ENCODE results near the gene SLC43A1. TPM values are rescaled to one million over a fixed set of nuclear protein-coding genes. Genes with fewer than 3 reads are reported as not detected.

Gene SLC43A1
- total RNA-seq, 1 donor from 2014 or later: 16.2 TPM

DNA sequence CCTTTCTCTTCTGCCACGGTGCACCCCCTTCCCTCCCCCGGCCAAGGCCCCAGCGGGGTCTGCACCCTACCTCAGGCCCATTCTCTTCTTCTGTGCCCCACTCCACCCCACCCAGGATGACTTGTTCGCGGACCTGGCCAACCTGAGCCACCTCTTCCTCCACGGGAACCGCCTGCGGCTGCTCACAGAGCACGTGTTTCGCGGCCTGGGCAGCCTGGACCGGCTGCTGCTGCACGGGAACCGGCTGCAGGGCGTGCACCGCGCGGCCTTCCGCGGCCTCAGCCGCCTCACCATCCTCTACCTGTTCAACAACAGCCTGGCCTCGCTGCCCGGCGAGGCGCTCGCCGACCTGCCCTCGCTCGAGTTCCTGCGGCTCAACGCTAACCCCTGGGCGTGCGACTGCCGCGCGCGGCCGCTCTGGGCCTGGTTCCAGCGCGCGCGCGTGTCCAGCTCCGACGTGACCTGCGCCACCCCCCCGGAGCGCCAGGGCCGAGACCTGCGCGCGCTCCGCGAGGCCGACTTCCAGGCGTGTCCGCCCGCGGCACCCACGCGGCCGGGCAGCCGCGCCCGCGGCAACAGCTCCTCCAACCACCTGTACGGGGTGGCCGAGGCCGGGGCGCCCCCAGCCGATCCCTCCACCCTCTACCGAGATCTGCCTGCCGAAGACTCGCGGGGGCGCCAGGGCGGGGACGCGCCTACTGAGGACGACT, 39.3 kb downstream of the SLC43A1 start:
- Mint-ChIP-seq H3K4me3 (ENCODE audit: unreplicated experiment) (peak overlapping the region; percentile 45), H3K27me3 (ENCODE audit: unreplicated experiment) (peaks cover 68% of the 10 kb centered on the region)

DNA sequence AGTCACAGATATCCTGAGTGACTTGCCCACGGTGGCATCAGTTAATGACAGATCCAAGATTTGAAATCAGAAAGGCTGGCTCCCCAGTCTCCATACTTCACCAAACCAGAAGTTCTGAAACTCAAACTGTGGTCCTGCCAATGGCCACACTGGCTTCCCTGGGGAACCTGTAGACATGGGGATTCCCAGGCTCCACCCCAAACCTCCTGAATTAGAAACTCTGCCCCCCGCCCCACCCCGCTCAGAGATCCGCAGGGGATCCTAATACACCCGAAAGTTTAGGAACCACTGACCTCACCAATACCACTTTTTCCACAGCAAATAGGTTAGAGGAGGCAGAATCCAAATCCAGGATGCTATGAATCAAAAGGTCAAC, 39.8 kb downstream of the SLC43A1 start:
- Mint-ChIP-seq H3K36me3 (ENCODE audit: unreplicated experiment) (no peaks in the 10 kb centered on the region), H3K4me1 (ENCODE audit: unreplicated experiment) (peaks cover 6% of the 10 kb centered on the region), H3K27ac (ENCODE audit: unreplicated experiment) (no peak overlapping the region), H3K9me3 (ENCODE audit: unreplicated experiment) (no peaks in the 10 kb centered on the region), H3K27me3 (ENCODE audit: unreplicated experiment) (peaks cover 64% of the 10 kb centered on the region), H3K4me3 (ENCODE audit: unreplicated experiment) (no peak overlapping the region)
- DNase-seq (ENCODE audit: extremely low spot score, unreplicated experiment): no peak
- TF ChIP-seq, protein P1, sequence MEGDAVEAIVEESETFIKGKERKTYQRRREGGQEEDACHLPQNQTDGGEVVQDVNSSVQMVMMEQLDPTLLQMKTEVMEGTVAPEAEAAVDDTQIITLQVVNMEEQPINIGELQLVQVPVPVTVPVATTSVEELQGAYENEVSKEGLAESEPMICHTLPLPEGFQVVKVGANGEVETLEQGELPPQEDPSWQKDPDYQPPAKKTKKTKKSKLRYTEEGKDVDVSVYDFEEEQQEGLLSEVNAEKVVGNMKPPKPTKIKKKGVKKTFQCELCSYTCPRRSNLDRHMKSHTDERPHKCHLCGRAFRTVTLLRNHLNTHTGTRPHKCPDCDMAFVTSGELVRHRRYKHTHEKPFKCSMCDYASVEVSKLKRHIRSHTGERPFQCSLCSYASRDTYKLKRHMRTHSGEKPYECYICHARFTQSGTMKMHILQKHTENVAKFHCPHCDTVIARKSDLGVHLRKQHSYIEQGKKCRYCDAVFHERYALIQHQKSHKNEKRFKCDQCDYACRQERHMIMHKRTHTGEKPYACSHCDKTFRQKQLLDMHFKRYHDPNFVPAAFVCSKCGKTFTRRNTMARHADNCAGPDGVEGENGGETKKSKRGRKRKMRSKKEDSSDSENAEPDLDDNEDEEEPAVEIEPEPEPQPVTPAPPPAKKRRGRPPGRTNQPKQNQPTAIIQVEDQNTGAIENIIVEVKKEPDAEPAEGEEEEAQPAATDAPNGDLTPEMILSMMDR (IDR thresholded peaks at IDR 0.05): no peak

More for the DNA sequence above, 39.3 kb downstream of the SLC43A1 start:
- Mint-ChIP-seq H3K36me3 (ENCODE audit: unreplicated experiment) (no peaks in the 10 kb centered on the region), H3K9me3 (ENCODE audit: unreplicated experiment) (no peaks in the 10 kb centered on the region), H3K4me1 (ENCODE audit: unreplicated experiment) (peaks cover 6% of the 10 kb centered on the region), H3K27ac (ENCODE audit: unreplicated experiment) (no peak overlapping the region)
- TF ChIP-seq, protein P1 (IDR thresholded peaks at IDR 0.05): no peak
- no peak for DNase-seq (ENCODE audit: extremely low spot score, unreplicated experiment)

DNA sequence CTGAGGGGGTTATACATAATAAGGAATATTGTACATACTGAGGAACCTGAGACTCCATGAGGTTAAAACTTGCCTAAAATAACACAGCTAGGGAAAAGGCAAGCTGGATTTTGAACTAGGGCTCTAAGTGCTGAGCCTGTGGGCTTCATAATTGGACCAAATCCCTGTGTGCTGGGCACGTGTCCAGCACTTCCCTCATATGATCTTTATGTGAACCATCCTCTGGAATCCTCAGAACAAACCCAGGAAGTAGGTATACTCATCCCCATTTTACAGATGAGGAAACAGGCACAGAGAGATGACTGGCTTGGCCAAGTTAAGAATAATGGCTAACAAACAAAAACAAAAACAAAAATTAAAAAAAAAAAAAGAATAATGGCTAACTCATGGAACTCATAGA, 40.3 kb downstream of the SLC43A1 start:
- Mint-ChIP-seq H3K9me3 (ENCODE audit: unreplicated experiment) (no peaks in the 10 kb centered on the region), H3K36me3 (ENCODE audit: unreplicated experiment) (no peaks in the 10 kb centered on the region), H3K4me1 (ENCODE audit: unreplicated experiment) (peaks cover 6% of the 10 kb centered on the region), H3K27me3 (ENCODE audit: unreplicated experiment) (peaks cover 60% of the 10 kb centered on the region), H3K27ac (ENCODE audit: unreplicated experiment) (no peak overlapping the region), H3K4me3 (ENCODE audit: unreplicated experiment) (no peak overlapping the region)
- TF ChIP-seq, protein P1 (IDR thresholded peaks at IDR 0.05): no peak
- DNase-seq (ENCODE audit: extremely low spot score, unreplicated experiment): no peak

DNA sequence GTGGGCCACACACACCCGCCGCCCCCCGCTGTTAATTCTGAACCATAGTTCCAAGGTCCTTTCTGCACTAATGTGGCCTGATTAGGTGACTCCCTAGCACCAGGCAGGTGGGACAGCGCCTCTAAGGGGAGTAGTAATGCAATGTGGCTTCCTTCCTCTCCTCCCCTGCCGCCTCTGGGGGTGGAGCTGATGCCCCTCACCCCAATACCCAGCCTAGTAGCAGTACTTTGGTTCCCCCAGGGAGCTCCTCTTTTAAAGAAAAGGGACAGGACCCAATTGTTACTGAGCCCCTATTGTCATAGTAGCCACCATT, 40.7 kb downstream of the SLC43A1 start:
- DNase-seq (ENCODE audit: extremely low spot score, unreplicated experiment): no peak
- peaks cover 6% of the 10 kb centered on the region for H3K4me1 Mint-ChIP-seq (ENCODE audit: unreplicated experiment)
- no peak overlapping the region for H3K27ac Mint-ChIP-seq (ENCODE audit: unreplicated experiment)
- TF ChIP-seq, protein P1 (IDR thresholded peaks at IDR 0.05): no peak
- H3K36me3 Mint-ChIP-seq (ENCODE audit: unreplicated experiment): no peaks in the 10 kb centered on the region
- H3K27me3 Mint-ChIP-seq (ENCODE audit: unreplicated experiment): peaks cover 57% of the 10 kb centered on the region
- no peak overlapping the region for H3K4me3 Mint-ChIP-seq (ENCODE audit: unreplicated experiment)
- no peaks in the 10 kb centered on the region for H3K9me3 Mint-ChIP-seq (ENCODE audit: unreplicated experiment)

DNA sequence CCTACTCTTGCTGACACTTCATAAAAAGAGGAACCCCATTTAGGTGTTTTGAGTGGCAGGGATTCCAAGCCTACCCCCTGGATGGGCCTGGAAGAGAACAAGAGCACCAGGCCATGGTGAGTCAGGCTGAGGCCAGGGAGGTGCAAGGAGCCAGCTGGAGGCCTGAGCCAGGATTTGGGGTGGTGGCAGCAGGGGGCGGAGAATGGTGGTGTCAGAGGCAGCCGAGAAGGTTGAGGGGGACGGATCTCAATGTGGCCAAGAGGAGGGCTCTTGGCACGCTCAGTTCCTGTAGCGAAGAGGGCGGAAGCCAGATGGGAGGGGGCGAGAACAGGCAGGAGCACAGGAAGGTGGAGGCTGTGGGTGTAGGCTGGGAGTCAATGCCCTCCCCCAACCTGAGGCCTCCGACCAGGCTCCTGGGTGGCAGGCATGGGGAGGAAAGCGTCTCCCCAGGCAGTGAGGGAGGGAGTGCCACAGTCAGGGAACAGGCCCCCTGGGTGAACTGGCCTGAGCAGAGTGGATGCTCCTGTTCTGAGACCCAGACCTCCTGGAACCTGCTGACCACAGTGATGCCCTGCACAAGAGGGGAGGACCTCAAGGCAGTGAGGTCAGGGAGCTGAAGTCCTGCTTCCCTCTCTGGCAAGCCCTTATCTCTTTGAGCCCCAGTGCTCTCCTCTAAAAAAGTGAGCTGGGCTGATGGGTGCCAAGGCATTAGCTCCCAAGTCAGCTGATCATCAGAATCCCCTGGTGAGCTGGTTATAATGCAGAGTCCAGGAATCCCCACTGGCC, 41.3 kb downstream of the SLC43A1 start:
- Mint-ChIP-seq H3K9me3 (ENCODE audit: unreplicated experiment) (no peaks in the 10 kb centered on the region), H3K27me3 (ENCODE audit: unreplicated experiment) (peaks cover 52% of the 10 kb centered on the region), H3K4me1 (ENCODE audit: unreplicated experiment) (peaks cover 6% of the 10 kb centered on the region), H3K4me3 (ENCODE audit: unreplicated experiment) (no peak overlapping the region), H3K27ac (ENCODE audit: unreplicated experiment) (no peak overlapping the region), H3K36me3 (ENCODE audit: unreplicated experiment) (no peaks in the 10 kb centered on the region)
- no peak for DNase-seq (ENCODE audit: extremely low spot score, unreplicated experiment)
- TF ChIP-seq, protein P1 (IDR thresholded peaks at IDR 0.05): no peak

Data from osteocyte (in vitro differentiated cells).